ENCODE measurements around the gene SLC49A3. TPM values are rescaled to one million over a fixed set of nuclear protein-coding genes. Genes with fewer than 3 reads are reported as not detected.

Gene SLC49A3
- total and polyA plus RNA-seq, 2 of the 4 experiments (the other 2 are of a cell fraction), result under 0.01 to 0.32 TPM

- no TSS peak for BruUV-seq (replicated peaks)
- H4K8ac ChIP-seq (ENCODE audit: low read depth in 2 of 2, low read length in 2 of 2), result no peak overlapping the region
- H3K4me1 ChIP-seq (ENCODE audit: control insufficient read depth, insufficient read depth, low read length), result no peaks in the 10 kb centered on the region
- H2BK120ac ChIP-seq (ENCODE audit: low read depth, low read length), result no peak overlapping the region
- H3K79me1 ChIP-seq (ENCODE audit: low read depth in 1 of 2, low read length in 2 of 2), result no peaks in the 10 kb centered on the region
- dilution Hi-C loops (cut with HindIII; ENCODE audit: low sequenced_read_pairs, unreplicated experiment), result no loop called here
- TF ChIP-seq MAFK (IDR thresholded peaks at IDR 0.05; ENCODE audit: low read depth, low read length), result no peak
- H3K27ac ChIP-seq (ENCODE audit: insufficient read depth, low read length), result no peak overlapping the region
- H2BK5ac ChIP-seq (ENCODE audit: low read depth, low read length, poor library complexity, severe bottlenecking), result no peak overlapping the region
- no peaks in the 10 kb centered on the region for H4K20me1 ChIP-seq (ENCODE audit: insufficient read depth, low read length)
- no peak overlapping the region for H2AK9ac ChIP-seq (replicated peaks; ENCODE audit: low read depth, low read length, poor library complexity)
- no peak overlapping the region for H4K5ac ChIP-seq (ENCODE audit: low read depth, low read length)
- no peak overlapping the region for H3K14ac ChIP-seq (replicated peaks; ENCODE audit: low read depth, low read length)
- ChIA-PET POLR2A (ENCODE audit: unreplicated experiment) (no interaction called here), CTCF (no interaction called here)
- H3K18ac ChIP-seq (ENCODE audit: low read depth, low read length), result no peak overlapping the region
- in situ Hi-C loops (cut with MboI; ENCODE audit: low sequenced_read_pairs), result no loop called here
- H3K9ac ChIP-seq (ENCODE audit: low read depth, low read length), result no peak overlapping the region
- no peak overlapping the region for H3K56ac ChIP-seq (ENCODE audit: extremely low read depth, insufficient read depth, low read length)
- DNase-seq (no peak), ATAC-seq (ENCODE audit: low read depth) (no peak)
- H2BK15ac ChIP-seq (ENCODE audit: low read depth, low read length), result no peak overlapping the region
- H2AFZ ChIP-seq (replicated peaks; ENCODE audit: low read length, poor library complexity), result no peak overlapping the region
- H3K23ac ChIP-seq (ENCODE audit: low read depth, low read length), result no peak overlapping the region
- H3K9me1 ChIP-seq (ENCODE audit: insufficient read depth, low read length), result no peaks in the 10 kb centered on the region
- no peak overlapping the region for H2BK20ac ChIP-seq (ENCODE audit: low read depth, low read length)
- H3K4ac ChIP-seq (ENCODE audit: low read depth, low read length), result no peak overlapping the region
- WGBS, 2 experiments (ENCODE audit: extremely low coverage in 2 of 2, insufficient read length in 1 of 2), result 83% methylated on average over 10 of the region's 12 CpGs; no CpG with 5 or more reads in 1 of the 2 experiments
- H3K36me3 ChIP-seq (ENCODE audit: control insufficient read depth, insufficient read depth, low read length), result no peaks in the 10 kb centered on the region
- H3K27me3 ChIP-seq (ENCODE audit: control insufficient read depth, insufficient read depth, low read length), result peaks cover 4% of the 10 kb centered on the region; the same call in 1 of the 2 replicates
- H3K4me3 ChIP-seq (ENCODE audit: insufficient read depth, low read depth, low read length), result no peak overlapping the region
- H3K4me2 ChIP-seq (ENCODE audit: low read depth, low read length), result no peak overlapping the region
- H2AK5ac ChIP-seq (ENCODE audit: low read depth, low read length), result no peak overlapping the region
- no peaks in the 10 kb centered on the region; the same call in 1 of the 2 replicates for H3K9me3 ChIP-seq (ENCODE audit: control insufficient read depth, insufficient read depth, low read length)
- H4K91ac ChIP-seq (ENCODE audit: insufficient read depth, low read depth, low read length), result no peak overlapping the region
- intact Hi-C loops (cut with micrococcal nuclease), result no loop called here
Measured at GRCh38 chr4:665381-665750, 23.6 kb downstream of the SLC49A3 start.
